GM10266 (cell line): ENCODE data around the gene CATSPER1.

ENCODE experiments used
- DNase-seq: peaks from one replicate; pipeline ENCODE4 v3.0.0; 2012; ENCODE audit errors: extremely low spot score
- CTCF ChIP-seq: IDR thresholded peaks from 2 replicates; pipeline ENCODE4 v1.5.1; 2012; ENCODE audit warnings: mild to moderate bottlenecking, low read depth; ENCODE audit not compliant: control insufficient read depth, insufficient read depth; ENCODE audit errors: missing control alignments

Gene CATSPER1

GRCh38 chr11:66015936-66016792 is 10.1 kb downstream of the CATSPER1 start:
- TF ChIP-seq CTCF = no peak
- DNase-seq = no peak

GRCh38 chr11:66015454-66015881 is 10.8 kb downstream of the CATSPER1 start:
- TF ChIP-seq CTCF = no peak
- DNase-seq = no peak

GRCh38 chr11:66014804-66015453 is 11.3 kb downstream of the CATSPER1 start:
- no peak for TF ChIP-seq CTCF
- no peak for DNase-seq

GRCh38 chr11:66013762-66014100 is 12.5 kb downstream of the CATSPER1 start:
- DNase-seq = no peak
- no peak for TF ChIP-seq CTCF

GRCh38 chr11:66012946-66013761 is 13.1 kb downstream of the CATSPER1 start:
- DNase-seq = no peak
- TF ChIP-seq CTCF = no peak

GRCh38 chr11:66012371-66012945 is 13.8 kb downstream of the CATSPER1 start:
- no peak for DNase-seq
- no peak for TF ChIP-seq CTCF
